Neural progenitor cell (in vitro differentiated cells): ENCODE results near the gene ADH1B.

ENCODE experiments used
- CTCF ChIP-seq: fragments of 200-600 bp; sonication (generic); IDR thresholded peaks from 2 replicates; pipeline ENCODE4 v1.5.1; 2017; ENCODE audit warnings: antibody characterized with exemption, mild to moderate bottlenecking
- EZH2 ChIP-seq: fragments of 200-600 bp; sonication (generic); IDR thresholded peaks from 2 replicates; pipeline ENCODE4 v1.6.1; 2017; ENCODE audit warnings: antibody characterized with exemption, mild to moderate bottlenecking, moderate library complexity
- EZH2phosphoT487 ChIP-seq: fragments of 200-600 bp; sonication (generic); IDR thresholded peaks from 2 replicates; pipeline ENCODE4 v1.6.1; 2017; ENCODE audit warnings: antibody characterized with exemption

GRCh38 chr4:99357948-99358347 lies 36.7 kb upstream of the ADH1B start:
- TF ChIP-seq CTCF (no peak), EZH2phosphoT487 (no peak), EZH2 (no peak)
